Measurements from ENCODE around the gene SSBP2.

- TF ChIP-seq, protein P1, sequence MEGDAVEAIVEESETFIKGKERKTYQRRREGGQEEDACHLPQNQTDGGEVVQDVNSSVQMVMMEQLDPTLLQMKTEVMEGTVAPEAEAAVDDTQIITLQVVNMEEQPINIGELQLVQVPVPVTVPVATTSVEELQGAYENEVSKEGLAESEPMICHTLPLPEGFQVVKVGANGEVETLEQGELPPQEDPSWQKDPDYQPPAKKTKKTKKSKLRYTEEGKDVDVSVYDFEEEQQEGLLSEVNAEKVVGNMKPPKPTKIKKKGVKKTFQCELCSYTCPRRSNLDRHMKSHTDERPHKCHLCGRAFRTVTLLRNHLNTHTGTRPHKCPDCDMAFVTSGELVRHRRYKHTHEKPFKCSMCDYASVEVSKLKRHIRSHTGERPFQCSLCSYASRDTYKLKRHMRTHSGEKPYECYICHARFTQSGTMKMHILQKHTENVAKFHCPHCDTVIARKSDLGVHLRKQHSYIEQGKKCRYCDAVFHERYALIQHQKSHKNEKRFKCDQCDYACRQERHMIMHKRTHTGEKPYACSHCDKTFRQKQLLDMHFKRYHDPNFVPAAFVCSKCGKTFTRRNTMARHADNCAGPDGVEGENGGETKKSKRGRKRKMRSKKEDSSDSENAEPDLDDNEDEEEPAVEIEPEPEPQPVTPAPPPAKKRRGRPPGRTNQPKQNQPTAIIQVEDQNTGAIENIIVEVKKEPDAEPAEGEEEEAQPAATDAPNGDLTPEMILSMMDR (IDR thresholded peaks at IDR 0.05): no peak
- TF ChIP-seq POLR2A (IDR thresholded peaks at IDR 0.05): no peak
Measured at GRCh38 chr5:81398741-81399140, 352.2 kb downstream of the SSBP2 start.
